Measurements from ENCODE around the gene COL18A1. TPM values are rescaled to one million over a fixed set of nuclear protein-coding genes. Genes with fewer than 3 reads are reported as not detected.
A peak's percentile ranks its signal among the peaks of the same experiment; 100 is the strongest.

The COL18A1 gene
- total and polyA plus RNA-seq, 3 donors from 2014 or later = 53.2 to 165 (median 111) TPM

DNA sequence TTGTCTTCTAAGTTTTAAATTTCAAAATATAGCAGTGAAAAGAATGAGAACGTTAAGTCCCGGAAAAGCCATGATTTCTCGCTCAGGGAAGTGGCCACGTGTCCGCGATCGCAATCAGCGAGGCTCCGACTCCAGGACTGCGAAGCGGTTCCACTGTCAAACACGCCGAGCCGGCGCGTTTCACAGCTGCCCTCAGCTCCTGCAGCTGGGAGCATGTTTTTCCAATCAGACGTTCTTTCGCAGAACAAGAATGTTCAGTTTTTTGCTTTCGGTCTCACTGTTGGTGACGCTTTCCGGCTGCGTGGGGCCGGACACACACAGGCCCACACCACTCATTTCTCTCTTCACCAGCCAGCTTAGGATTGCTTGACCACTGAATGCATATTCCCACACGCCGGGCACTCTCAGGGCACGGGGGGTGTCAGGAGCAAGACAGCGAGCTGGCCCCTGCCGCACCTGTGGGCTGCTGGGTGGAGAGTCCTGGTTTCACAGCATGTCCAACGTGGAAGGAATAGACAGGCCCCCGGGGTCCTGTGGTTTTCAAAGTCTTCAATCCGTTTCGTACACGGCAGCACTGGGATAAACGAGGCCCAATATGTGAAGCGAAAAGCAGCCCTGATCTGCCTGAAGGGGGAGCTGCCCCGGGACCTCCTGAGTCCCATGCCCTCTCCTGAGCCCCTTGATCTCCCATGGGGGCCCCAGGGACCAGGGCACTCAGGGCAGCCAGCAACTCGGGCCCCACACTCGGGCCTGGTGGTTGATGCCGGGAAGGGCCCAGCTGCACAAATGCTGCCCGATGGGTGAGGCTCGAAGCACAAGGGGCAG lies 47.3 kb upstream of the COL18A1 start:
- Histone ChIP-seq H3K36me3 (ENCODE audit: low read depth, missing control alignments) (no peaks in the 10 kb centered on the region), H3K4me3 (no peak overlapping the region), H3K9me3 (no peaks in the 10 kb centered on the region), H3K4me1 (no peaks in the 10 kb centered on the region), H3K27ac (peak overlapping the region; percentile 81 to 91), H3K27me3 (no peaks in the 10 kb centered on the region)
- WGBS, 2 donors = 63 to 65% methylated on average over 26 to 41 of the region's 41 CpGs
- intact Hi-C loops (cut with DNase I; ENCODE audit: low total_unique reads) = no loop called here
- TF ChIP-seq, protein P1, sequence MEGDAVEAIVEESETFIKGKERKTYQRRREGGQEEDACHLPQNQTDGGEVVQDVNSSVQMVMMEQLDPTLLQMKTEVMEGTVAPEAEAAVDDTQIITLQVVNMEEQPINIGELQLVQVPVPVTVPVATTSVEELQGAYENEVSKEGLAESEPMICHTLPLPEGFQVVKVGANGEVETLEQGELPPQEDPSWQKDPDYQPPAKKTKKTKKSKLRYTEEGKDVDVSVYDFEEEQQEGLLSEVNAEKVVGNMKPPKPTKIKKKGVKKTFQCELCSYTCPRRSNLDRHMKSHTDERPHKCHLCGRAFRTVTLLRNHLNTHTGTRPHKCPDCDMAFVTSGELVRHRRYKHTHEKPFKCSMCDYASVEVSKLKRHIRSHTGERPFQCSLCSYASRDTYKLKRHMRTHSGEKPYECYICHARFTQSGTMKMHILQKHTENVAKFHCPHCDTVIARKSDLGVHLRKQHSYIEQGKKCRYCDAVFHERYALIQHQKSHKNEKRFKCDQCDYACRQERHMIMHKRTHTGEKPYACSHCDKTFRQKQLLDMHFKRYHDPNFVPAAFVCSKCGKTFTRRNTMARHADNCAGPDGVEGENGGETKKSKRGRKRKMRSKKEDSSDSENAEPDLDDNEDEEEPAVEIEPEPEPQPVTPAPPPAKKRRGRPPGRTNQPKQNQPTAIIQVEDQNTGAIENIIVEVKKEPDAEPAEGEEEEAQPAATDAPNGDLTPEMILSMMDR (IDR thresholded peaks at IDR 0.05) = no peak
- no peak for TF ChIP-seq POLR2A (IDR thresholded peaks at IDR 0.05)
- DNase-seq = peak; percentile 67

DNA sequence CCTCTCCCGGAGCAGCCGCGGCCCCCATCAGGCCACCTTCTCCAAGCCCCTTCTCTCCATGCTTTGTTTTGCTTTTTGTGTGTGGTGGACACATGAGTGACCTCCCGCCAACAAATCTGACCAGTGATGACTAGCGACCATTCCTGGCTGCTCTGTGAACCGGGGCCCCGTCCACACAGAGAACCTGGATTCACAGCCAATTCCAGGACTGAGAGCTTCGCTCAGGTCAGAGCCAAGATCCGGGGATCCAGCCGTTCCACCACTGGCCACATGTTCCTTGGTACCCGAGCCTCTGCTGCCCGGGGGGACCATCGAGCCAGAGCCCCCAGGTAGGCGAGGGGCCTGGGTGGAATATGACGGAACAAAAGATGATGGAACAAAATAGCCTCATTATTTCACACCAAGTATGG lies 46.7 kb upstream of the COL18A1 start:
- DNase-seq = no peak
- 80 to 89% methylated on average over 12 to 15 of the region's 15 CpGs for WGBS, 2 donors
- Histone ChIP-seq H3K27ac (peak overlapping the region; percentile 81 to 91), H3K36me3 (ENCODE audit: low read depth, missing control alignments) (no peaks in the 10 kb centered on the region), H3K27me3 (no peaks in the 10 kb centered on the region), H3K4me3 (no peak overlapping the region), H3K4me1 (no peaks in the 10 kb centered on the region), H3K9me3 (no peaks in the 10 kb centered on the region)
- TF ChIP-seq POLR2A (IDR thresholded peaks at IDR 0.05) = no peak
- TF ChIP-seq, protein P1 (IDR thresholded peaks at IDR 0.05) = no peak
- intact Hi-C loops (cut with DNase I; ENCODE audit: low total_unique reads) = no loop called here

DNA sequence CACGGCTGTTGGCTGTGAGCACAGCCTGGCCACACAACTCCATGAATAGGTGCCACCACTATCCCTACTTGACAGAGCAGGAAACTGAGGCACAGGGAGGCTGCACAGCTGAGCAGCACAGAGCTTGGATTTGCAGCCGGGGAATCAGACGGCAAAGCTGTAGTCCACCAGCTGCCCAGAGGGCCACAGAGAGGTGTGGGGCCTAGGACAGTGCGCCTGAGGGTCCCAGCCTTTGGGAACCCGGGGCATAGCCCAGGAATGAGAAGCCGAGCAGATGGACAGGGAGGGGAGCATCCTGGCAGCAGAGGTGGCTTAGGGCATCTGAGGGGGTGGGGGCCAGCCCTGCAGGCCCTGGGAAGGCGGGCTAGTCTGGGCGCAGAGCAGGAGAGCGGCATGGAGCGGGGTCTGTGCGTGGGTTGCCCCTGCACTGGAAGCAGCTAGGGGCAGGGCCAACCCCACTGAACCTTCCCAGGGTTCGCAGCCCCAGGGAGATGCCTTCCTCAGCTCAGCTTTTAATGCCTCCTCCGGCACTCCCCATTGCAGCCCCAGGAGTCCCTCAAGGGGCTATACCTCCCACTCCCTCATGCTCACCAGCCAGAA lies 46.2 kb upstream of the COL18A1 start:
- no peak for DNase-seq
- Histone ChIP-seq H3K27me3 (no peaks in the 10 kb centered on the region), H3K4me1 (no peaks in the 10 kb centered on the region), H3K9me3 (no peaks in the 10 kb centered on the region), H3K27ac (peak overlapping the region in 1 of 2 donors; percentile 91), H3K36me3 (ENCODE audit: low read depth, missing control alignments) (no peaks in the 10 kb centered on the region), H3K4me3 (no peak overlapping the region)
- WGBS, 2 donors = 92 to 95% methylated on average over 6 to 13 of the region's 13 CpGs
- intact Hi-C loops (cut with DNase I; ENCODE audit: low total_unique reads) = no loop called here
- no peak for TF ChIP-seq POLR2A (IDR thresholded peaks at IDR 0.05)
- TF ChIP-seq, protein P1 (IDR thresholded peaks at IDR 0.05) = no peak

DNA sequence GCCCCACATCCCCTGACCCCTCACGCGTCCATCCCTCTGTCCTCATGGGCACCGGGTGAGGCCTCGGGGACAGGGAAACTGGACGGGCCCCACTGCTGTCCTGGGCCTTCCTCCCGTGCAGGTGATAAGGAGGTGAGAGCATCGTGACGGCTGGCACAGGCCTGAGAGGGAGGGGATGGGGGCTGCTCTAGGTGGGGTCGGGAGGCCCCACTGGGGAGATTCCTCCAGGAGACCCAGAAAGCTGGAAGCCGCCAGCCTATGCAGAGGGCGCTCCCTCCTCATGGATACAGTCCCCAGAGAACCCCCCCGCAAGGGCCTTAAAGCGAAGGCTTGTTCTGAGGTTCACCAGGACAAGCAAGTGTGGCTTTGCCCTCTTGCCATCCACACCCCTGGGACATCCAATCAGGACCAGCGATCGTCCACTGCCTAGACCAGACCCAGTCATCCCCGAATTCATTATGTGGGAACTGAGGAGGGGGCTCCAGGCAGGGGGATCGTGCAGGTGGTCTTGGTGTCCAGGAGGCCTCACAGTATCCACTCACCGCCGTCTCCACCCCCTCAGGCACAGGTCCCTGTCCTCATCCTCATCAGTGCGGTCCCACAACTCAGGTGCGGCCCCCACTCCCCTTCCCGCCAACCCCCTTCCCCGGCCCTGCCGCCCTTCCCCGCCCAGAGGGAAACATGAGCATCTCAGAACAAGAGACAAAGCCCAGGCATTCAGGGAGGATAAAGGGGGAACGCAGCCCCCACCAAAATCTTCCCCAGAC lies 45.3 kb upstream of the COL18A1 start:
- Histone ChIP-seq H3K27me3 (no peaks in the 10 kb centered on the region), H3K4me3 (no peak overlapping the region), H3K27ac (no peak overlapping the region), H3K36me3 (ENCODE audit: low read depth, missing control alignments) (no peaks in the 10 kb centered on the region), H3K9me3 (no peaks in the 10 kb centered on the region), H3K4me1 (no peaks in the 10 kb centered on the region)
- intact Hi-C loops (cut with DNase I; ENCODE audit: low total_unique reads) = no loop called here
- WGBS, 2 donors = 73 to 82% methylated on average over 19 to 26 of the region's 26 CpGs
- TF ChIP-seq, protein P1 (IDR thresholded peaks at IDR 0.05) = no peak
- TF ChIP-seq POLR2A (IDR thresholded peaks at IDR 0.05) = no peak
- no peak for DNase-seq
